GM18507 (cell line): ENCODE results near the gene ASAH2.

Source experiments
- DNase-seq: peaks from one replicate; pipeline ENCODE4 v3.0.0; 2011; ENCODE audit warnings: low read depth; ENCODE audit not compliant: insufficient read length; ENCODE audit errors: extremely low spot score
- FAIRE-seq: peaks from 2 replicates; lab custom pipeline; 2011; peaks lifted over from hg19 to GRCh38; lab: Jason Lieb, UNC

ASAH2 gene

DNA sequence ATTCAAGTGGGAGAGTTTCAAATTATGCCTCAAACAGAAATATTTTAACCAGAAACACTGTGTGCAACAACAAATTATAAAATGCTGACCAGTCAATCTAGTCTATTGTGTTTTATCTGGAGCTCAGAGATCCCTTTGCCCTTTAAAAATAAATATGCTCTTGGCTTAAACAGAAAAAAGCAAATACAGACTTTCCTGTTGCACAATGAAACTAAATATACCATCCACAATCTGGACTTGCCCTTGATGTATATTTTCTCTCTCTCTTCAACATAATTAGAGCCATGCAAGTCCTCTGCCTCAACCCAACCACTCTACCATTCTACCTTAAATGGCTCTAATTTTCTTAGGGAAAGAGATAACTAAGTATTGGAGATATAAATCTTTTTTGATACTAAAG lies 34.9 kb downstream of the ASAH2 start:
- DNase-seq (no peak), FAIRE-seq (no peak)

DNA sequence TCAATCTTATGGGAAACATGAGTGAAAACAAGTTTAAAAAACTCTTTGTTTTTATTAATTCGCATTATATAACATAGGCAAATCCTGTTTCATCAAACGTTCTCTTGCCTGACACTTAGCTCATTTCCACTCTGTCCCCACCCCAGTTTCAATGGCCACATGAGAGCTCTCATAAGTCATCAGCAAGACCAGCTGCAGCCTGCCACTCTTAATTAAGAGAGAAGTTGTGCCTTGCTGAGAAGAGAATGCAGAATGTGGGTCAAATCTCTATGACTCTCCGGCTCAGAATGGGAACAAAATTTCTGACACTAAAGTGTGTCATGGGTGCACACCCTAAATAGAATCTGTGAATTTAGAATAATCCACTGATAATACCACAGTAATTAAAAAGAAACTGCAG lies 39.6 kb downstream of the ASAH2 start:
- DNase-seq = no peak
- FAIRE-seq = no peak

DNA sequence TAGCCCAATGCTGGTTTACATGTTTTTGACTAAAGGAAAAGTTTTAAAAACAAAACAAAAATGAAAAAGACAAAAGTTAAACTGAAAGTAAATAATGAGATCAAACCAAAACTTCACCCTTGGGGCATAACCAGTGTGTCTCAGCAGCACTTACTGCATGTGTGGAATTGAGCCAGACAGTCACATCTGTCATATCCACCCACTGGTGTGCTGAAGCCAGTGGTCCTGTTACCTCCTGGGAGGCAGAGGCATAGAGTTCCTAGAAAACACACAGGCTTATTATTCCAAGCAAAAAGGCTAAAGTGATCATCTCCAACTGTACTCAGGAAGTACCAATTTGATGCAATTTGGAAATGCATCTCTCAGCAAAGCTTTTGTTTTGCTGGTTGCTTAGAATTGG lies 40.4 kb downstream of the ASAH2 start:
- DNase-seq (no peak), FAIRE-seq (peak; percentile 42)
